Measurements from ENCODE around the gene OLFM1.

DNA sequence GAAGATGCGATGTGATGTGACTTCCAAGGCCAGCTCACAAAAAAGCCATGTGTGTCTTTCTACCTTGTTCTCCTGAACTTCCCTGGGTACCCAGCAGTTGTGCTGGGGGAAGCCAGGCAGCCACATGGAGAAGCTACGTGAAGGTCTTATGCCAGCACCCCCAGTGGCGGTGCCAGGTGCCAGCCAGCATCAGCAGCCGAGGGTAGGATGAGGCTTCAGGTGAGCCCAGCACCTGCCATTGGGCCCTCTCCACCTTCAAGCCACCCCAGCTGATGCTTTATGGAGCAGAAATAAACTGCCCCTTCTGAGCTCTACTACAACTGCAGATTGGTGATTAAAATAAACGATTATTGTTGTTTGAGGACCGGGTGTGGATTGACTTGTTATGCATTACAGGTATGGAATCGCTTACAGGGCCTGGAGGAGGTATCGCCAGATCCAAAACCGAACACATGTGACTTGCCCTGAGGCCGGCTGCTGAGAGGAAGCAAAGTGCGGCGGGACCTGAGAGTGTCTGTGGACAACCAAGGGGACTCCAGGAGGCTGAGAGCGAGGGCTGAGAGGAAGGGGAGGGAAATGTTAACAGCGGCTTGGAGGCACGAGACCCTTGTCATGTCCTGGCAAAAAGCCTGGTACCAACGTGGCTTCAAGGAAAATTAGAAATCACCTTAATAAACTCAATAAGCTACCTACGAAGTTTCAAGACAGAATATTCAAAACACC lies 36.0 kb upstream of the OLFM1 start:
- TF ChIP-seq, protein P1, sequence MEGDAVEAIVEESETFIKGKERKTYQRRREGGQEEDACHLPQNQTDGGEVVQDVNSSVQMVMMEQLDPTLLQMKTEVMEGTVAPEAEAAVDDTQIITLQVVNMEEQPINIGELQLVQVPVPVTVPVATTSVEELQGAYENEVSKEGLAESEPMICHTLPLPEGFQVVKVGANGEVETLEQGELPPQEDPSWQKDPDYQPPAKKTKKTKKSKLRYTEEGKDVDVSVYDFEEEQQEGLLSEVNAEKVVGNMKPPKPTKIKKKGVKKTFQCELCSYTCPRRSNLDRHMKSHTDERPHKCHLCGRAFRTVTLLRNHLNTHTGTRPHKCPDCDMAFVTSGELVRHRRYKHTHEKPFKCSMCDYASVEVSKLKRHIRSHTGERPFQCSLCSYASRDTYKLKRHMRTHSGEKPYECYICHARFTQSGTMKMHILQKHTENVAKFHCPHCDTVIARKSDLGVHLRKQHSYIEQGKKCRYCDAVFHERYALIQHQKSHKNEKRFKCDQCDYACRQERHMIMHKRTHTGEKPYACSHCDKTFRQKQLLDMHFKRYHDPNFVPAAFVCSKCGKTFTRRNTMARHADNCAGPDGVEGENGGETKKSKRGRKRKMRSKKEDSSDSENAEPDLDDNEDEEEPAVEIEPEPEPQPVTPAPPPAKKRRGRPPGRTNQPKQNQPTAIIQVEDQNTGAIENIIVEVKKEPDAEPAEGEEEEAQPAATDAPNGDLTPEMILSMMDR (conservative IDR thresholded peaks at IDR 0.05; ENCODE audit: low read depth, low read length): no peak
- TF ChIP-seq EZH2 (IDR thresholded peaks at IDR 0.05; ENCODE audit: low read length, unreplicated experiment) (no peak), EZH2phosphoT487 (IDR thresholded peaks at IDR 0.05; ENCODE audit: borderline replicate concordance, low read length) (no peak)

All from PC-3 (cell line).